Measurements from ENCODE around the gene FAM32A. TPM values are rescaled to one million over a fixed set of nuclear protein-coding genes. Genes with fewer than 3 reads are reported as not detected.
A peak's percentile ranks its signal among the peaks of the same experiment; 100 is the strongest.

The FAM32A gene
- total and polyA plus RNA-seq, 4 experiments from 2014 or later = 50.9 to 128 (median 82.1) TPM

- peaks cover 0 to 1% (median 0%) of the 10 kb centered on the region in 4 donors for H3K4me1 Mint-ChIP-seq
- H3K27ac Mint-ChIP-seq = peak overlapping the region in 1 of 7 donors; percentile 70
- POLR2A ChIA-PET (ENCODE audit: partially characterized antibody) = no interaction called here
- Histone ChIP-seq H3K27me3 (ENCODE audit: insufficient read depth, low read length) (no peaks in the 10 kb centered on the region), H3K36me3 (ENCODE audit: insufficient read depth, low read length) (peaks cover 66% of the 10 kb centered on the region), H3K4me1 (ENCODE audit: insufficient read depth, low read length) (no peaks in the 10 kb centered on the region), H3K4me3 (ENCODE audit: low read length in 2 of 2) (no peak overlapping the region), H3K9me3 (ENCODE audit: control insufficient read depth in 1 of 2, low read length in 2 of 2) (no peaks in the 10 kb centered on the region), H3K27ac (ENCODE audit: low read depth, low read length) (no peak overlapping the region)
- intact Hi-C loops (cut with micrococcal nuclease) = no loop called here
- no peak overlapping the region for H3K4me3 Mint-ChIP-seq
- CTCF ChIA-PET (ENCODE audit: partially characterized antibody) = no interaction called here
- no peak for DNase-seq
- no peaks in the 10 kb centered on the region for H3K27me3 Mint-ChIP-seq
- H3K9me3 Mint-ChIP-seq = peaks cover 0 to 2% (median 0%) of the 10 kb centered on the region in 8 donors
- H3K36me3 Mint-ChIP-seq = peaks cover 24 to 49% of the 10 kb centered on the region in 2 donors
These were observed 43.6 kb downstream of the FAM32A start for GRCh38 chr19:16228637-16229321.

GRCh38 chr19:16229322-16229641 is 44.1 kb downstream of the FAM32A start:
- ChIA-PET POLR2A (ENCODE audit: partially characterized antibody) (no interaction called here), CTCF (ENCODE audit: partially characterized antibody) (no interaction called here)
- peaks cover 20 to 48% of the 10 kb centered on the region in 2 donors for H3K36me3 Mint-ChIP-seq
- no peaks in the 10 kb centered on the region for H3K27me3 ChIP-seq (ENCODE audit: insufficient read depth, low read length)
- H3K4me3 Mint-ChIP-seq = no peak overlapping the region
- H3K27me3 Mint-ChIP-seq = no peaks in the 10 kb centered on the region
- intact Hi-C loops (cut with micrococcal nuclease) = no loop called here
- H3K27ac Mint-ChIP-seq = peak overlapping the region in 2 of 7 donors; percentile 6 to 35
- H3K4me1 ChIP-seq (ENCODE audit: insufficient read depth, low read length) = no peaks in the 10 kb centered on the region
- H3K9me3 ChIP-seq (ENCODE audit: control insufficient read depth in 1 of 2, low read length in 2 of 2) = no peaks in the 10 kb centered on the region
- no peak overlapping the region for H3K4me3 ChIP-seq (ENCODE audit: low read length in 2 of 2)
- DNase-seq = no peak
- no peak overlapping the region for H3K27ac ChIP-seq (ENCODE audit: low read depth, low read length)
- peaks cover 64% of the 10 kb centered on the region for H3K36me3 ChIP-seq (ENCODE audit: insufficient read depth, low read length)
- no peaks in the 10 kb centered on the region for H3K9me3 Mint-ChIP-seq
- peaks cover 0 to 1% (median 0%) of the 10 kb centered on the region in 4 donors for H3K4me1 Mint-ChIP-seq

GRCh38 chr19:16232127-16232526 is 46.9 kb downstream of the FAM32A start:
- Mint-ChIP-seq H3K9me3 (no peaks in the 10 kb centered on the region), H3K36me3 (peaks cover 39 to 65% of the 10 kb centered on the region in 2 donors), H3K4me3 (no peak overlapping the region), H3K4me1 (peaks cover 0 to 9% (median 7%) of the 10 kb centered on the region in 4 donors), H3K27me3 (no peaks in the 10 kb centered on the region), H3K27ac (peak overlapping the region in 2 of 7 donors; percentile 19 to 72)
- Histone ChIP-seq H3K27ac (ENCODE audit: low read depth, low read length) (no peak overlapping the region), H3K9me3 (ENCODE audit: control insufficient read depth in 1 of 2, low read length in 2 of 2) (no peaks in the 10 kb centered on the region), H3K27me3 (ENCODE audit: insufficient read depth, low read length) (no peaks in the 10 kb centered on the region), H3K4me3 (ENCODE audit: low read length in 2 of 2) (no peak overlapping the region), H3K4me1 (ENCODE audit: insufficient read depth, low read length) (no peaks in the 10 kb centered on the region), H3K36me3 (ENCODE audit: insufficient read depth, low read length) (peaks cover 47% of the 10 kb centered on the region)
- no peak for DNase-seq
- intact Hi-C loops (cut with micrococcal nuclease) = no loop called here
- CTCF ChIA-PET (ENCODE audit: partially characterized antibody) = no interaction called here
- POLR2A ChIA-PET (ENCODE audit: partially characterized antibody) = no interaction called here

- H3K9me3 ChIP-seq (ENCODE audit: control insufficient read depth in 1 of 2, low read length in 2 of 2) = no peaks in the 10 kb centered on the region
- H3K36me3 ChIP-seq (ENCODE audit: insufficient read depth, low read length) = peaks cover 43% of the 10 kb centered on the region
- no peak for DNase-seq
- peaks cover 0 to 9% (median 7%) of the 10 kb centered on the region in 4 donors for H3K4me1 Mint-ChIP-seq
- H3K9me3 Mint-ChIP-seq = no peaks in the 10 kb centered on the region
- no peak overlapping the region for H3K4me3 ChIP-seq (ENCODE audit: low read length in 2 of 2)
- no peaks in the 10 kb centered on the region for H3K27me3 Mint-ChIP-seq
- ChIA-PET POLR2A (ENCODE audit: partially characterized antibody) (no interaction called here), CTCF (ENCODE audit: partially characterized antibody) (interaction anchor here (1.5 kb wide), 1 partner anchor 150 kb away, joined by 4 read pairs; no protein-coding TSS in a partner anchor)
- peak overlapping the region in 2 of 7 donors; percentile 19 to 80 for H3K27ac Mint-ChIP-seq
- intact Hi-C loops (cut with micrococcal nuclease) = no loop called here
- no peaks in the 10 kb centered on the region for H3K27me3 ChIP-seq (ENCODE audit: insufficient read depth, low read length)
- H3K4me1 ChIP-seq (ENCODE audit: insufficient read depth, low read length) = no peaks in the 10 kb centered on the region
- H3K36me3 Mint-ChIP-seq = peaks cover 39 to 63% of the 10 kb centered on the region in 2 donors
- no peak overlapping the region for H3K27ac ChIP-seq (ENCODE audit: low read depth, low read length)
- H3K4me3 Mint-ChIP-seq = no peak overlapping the region
These were observed 47.4 kb downstream of the FAM32A start for GRCh38 chr19:16232568-16232967.

GRCh38 chr19:16233081-16233776 is 48.0 kb downstream of the FAM32A start:
- POLR2A ChIA-PET (ENCODE audit: partially characterized antibody) = no interaction called here
- H3K4me3 ChIP-seq (ENCODE audit: low read length in 2 of 2) = no peak overlapping the region
- H3K4me1 ChIP-seq (ENCODE audit: insufficient read depth, low read length) = peaks cover 6% of the 10 kb centered on the region
- H3K27me3 Mint-ChIP-seq = no peaks in the 10 kb centered on the region
- peak overlapping the region in 3 of 7 donors; percentile 77 to 90 (median 80) for H3K27ac Mint-ChIP-seq
- peaks cover 36% of the 10 kb centered on the region for H3K36me3 ChIP-seq (ENCODE audit: insufficient read depth, low read length)
- H3K4me3 Mint-ChIP-seq = no peak overlapping the region
- intact Hi-C loops (cut with micrococcal nuclease) = no loop called here
- no peak overlapping the region for H3K27ac ChIP-seq (ENCODE audit: low read depth, low read length)
- CTCF ChIA-PET (ENCODE audit: partially characterized antibody) = interaction anchor here (1.5 kb wide), 1 partner anchor 149 kb away, joined by 4 read pairs; no protein-coding TSS in a partner anchor
- H3K9me3 ChIP-seq (ENCODE audit: control insufficient read depth in 1 of 2, low read length in 2 of 2) = no peaks in the 10 kb centered on the region
- no peak for DNase-seq
- peaks cover 5 to 13% (median 11%) of the 10 kb centered on the region in 4 donors for H3K4me1 Mint-ChIP-seq
- H3K27me3 ChIP-seq (ENCODE audit: insufficient read depth, low read length) = no peaks in the 10 kb centered on the region
- H3K9me3 Mint-ChIP-seq = no peaks in the 10 kb centered on the region
- H3K36me3 Mint-ChIP-seq = peaks cover 39 to 62% of the 10 kb centered on the region in 2 donors

- Histone ChIP-seq H3K4me1 (ENCODE audit: insufficient read depth, low read length) (peaks cover 11% of the 10 kb centered on the region), H3K36me3 (ENCODE audit: insufficient read depth, low read length) (peaks cover 30% of the 10 kb centered on the region), H3K9me3 (ENCODE audit: control insufficient read depth in 1 of 2, low read length in 2 of 2) (no peaks in the 10 kb centered on the region), H3K27me3 (ENCODE audit: insufficient read depth, low read length) (no peaks in the 10 kb centered on the region), H3K4me3 (ENCODE audit: low read length in 2 of 2) (no peak overlapping the region), H3K27ac (ENCODE audit: low read depth, low read length) (no peak overlapping the region)
- peaks cover 39 to 57% of the 10 kb centered on the region in 2 donors for H3K36me3 Mint-ChIP-seq
- no peak overlapping the region for H3K4me3 Mint-ChIP-seq
- H3K27ac Mint-ChIP-seq = peak overlapping the region in 2 of 7 donors; percentile 48 to 53
- intact Hi-C loops (cut with micrococcal nuclease) = no loop called here
- DNase-seq = no peak
- H3K9me3 Mint-ChIP-seq = no peaks in the 10 kb centered on the region
- ChIA-PET POLR2A (ENCODE audit: partially characterized antibody) (no interaction called here), CTCF (ENCODE audit: partially characterized antibody) (interaction anchor here (1.5 kb wide), 1 partner anchor 149 kb away, joined by 4 read pairs; no protein-coding TSS in a partner anchor)
- no peaks in the 10 kb centered on the region for H3K27me3 Mint-ChIP-seq
- peaks cover 10 to 19% (median 14%) of the 10 kb centered on the region in 4 donors for H3K4me1 Mint-ChIP-seq
These were observed 48.8 kb downstream of the FAM32A start for GRCh38 chr19:16233836-16234551.

Data from CD4-positive, alpha-beta memory T cell (primary cell).